ENCODE measurements around the gene FKBP1B.

DNA sequence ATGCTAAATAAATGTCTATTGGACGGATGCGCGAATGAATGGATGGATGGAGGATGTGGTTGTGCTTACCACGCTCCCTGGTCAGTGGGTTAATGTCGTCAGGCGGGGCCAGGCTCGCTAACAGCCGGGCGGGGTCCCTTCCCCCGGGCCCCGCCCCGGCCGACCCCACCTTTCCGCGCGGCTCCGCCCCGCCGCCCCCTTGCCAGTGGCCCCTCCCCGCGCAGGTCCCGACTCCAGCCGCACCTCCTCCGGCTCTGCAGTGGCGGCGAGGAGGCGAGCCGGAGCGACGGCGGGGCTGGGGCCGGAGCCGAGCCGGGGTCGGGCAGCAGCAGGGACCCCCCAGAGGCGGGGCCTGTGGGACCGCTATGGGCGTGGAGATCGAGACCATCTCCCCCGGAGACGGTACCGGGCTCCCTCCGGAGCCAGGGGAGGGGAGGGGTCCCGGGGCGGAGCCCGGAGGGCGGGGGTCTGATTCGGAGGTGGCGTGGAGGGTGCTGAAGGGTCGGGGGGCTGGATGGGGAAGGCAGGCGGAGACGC is at the start of gene FKBP1B:
- TF ChIP-seq, protein P1, sequence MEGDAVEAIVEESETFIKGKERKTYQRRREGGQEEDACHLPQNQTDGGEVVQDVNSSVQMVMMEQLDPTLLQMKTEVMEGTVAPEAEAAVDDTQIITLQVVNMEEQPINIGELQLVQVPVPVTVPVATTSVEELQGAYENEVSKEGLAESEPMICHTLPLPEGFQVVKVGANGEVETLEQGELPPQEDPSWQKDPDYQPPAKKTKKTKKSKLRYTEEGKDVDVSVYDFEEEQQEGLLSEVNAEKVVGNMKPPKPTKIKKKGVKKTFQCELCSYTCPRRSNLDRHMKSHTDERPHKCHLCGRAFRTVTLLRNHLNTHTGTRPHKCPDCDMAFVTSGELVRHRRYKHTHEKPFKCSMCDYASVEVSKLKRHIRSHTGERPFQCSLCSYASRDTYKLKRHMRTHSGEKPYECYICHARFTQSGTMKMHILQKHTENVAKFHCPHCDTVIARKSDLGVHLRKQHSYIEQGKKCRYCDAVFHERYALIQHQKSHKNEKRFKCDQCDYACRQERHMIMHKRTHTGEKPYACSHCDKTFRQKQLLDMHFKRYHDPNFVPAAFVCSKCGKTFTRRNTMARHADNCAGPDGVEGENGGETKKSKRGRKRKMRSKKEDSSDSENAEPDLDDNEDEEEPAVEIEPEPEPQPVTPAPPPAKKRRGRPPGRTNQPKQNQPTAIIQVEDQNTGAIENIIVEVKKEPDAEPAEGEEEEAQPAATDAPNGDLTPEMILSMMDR (IDR thresholded peaks at IDR 0.05 in 2 of 3, conservative IDR thresholded peaks at IDR 0.05 in 1 of 3; ENCODE audit: borderline replicate concordance in 1 of 3, insufficient read depth in 1 of 3, low read depth in 2 of 3, low read length in 2 of 3): no peak
- TF ChIP-seq YY1 (IDR thresholded peaks at IDR 0.05; ENCODE audit: extremely low read depth, insufficient replicate concordance, low read depth, low read length) (peak; percentile 56), ZNF274 (IDR thresholded peaks at IDR 0.05; ENCODE audit: low read depth, low read length) (no peak), JUND (IDR thresholded peaks at IDR 0.05) (no peak), EZH2 (IDR thresholded peaks at IDR 0.05) (no peak), POLR2A (IDR thresholded peaks at IDR 0.05; ENCODE audit: borderline replicate concordance, extremely low read depth, insufficient read depth, insufficient read length) (no peak), ELF1 (IDR thresholded peaks at IDR 0.05; ENCODE audit: borderline replicate concordance, low read depth) (no peak), POLR2AphosphoS5 (IDR thresholded peaks at IDR 0.05; ENCODE audit: low read depth, low read length) (peak; percentile 78), SP1 (IDR thresholded peaks at IDR 0.05; ENCODE audit: low read depth) (no peak), EZH2phosphoT487 (IDR thresholded peaks at IDR 0.05; ENCODE audit: borderline replicate concordance) (no peak), CEBPB (IDR thresholded peaks at IDR 0.05; ENCODE audit: low read depth) (no peak), SIN3A (IDR thresholded peaks at IDR 0.05; ENCODE audit: low read depth) (no peak)
- TF ChIP-seq, protein P2, sequence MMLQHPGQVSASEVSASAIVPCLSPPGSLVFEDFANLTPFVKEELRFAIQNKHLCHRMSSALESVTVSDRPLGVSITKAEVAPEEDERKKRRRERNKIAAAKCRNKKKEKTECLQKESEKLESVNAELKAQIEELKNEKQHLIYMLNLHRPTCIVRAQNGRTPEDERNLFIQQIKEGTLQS (IDR thresholded peaks at IDR 0.05): no peak
- TF ChIP-seq, protein P3, sequence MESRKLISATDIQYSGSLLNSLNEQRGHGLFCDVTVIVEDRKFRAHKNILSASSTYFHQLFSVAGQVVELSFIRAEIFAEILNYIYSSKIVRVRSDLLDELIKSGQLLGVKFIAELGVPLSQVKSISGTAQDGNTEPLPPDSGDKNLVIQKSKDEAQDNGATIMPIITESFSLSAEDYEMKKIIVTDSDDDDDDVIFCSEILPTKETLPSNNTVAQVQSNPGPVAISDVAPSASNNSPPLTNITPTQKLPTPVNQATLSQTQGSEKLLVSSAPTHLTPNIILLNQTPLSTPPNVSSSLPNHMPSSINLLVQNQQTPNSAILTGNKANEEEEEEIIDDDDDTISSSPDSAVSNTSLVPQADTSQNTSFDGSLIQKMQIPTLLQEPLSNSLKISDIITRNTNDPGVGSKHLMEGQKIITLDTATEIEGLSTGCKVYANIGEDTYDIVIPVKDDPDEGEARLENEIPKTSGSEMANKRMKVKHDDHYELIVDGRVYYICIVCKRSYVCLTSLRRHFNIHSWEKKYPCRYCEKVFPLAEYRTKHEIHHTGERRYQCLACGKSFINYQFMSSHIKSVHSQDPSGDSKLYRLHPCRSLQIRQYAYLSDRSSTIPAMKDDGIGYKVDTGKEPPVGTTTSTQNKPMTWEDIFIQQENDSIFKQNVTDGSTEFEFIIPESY (IDR thresholded peaks at IDR 0.05; ENCODE audit: extremely low read depth, insufficient replicate concordance, low read length): no peak
